Stimulated activated naive B cell treated with anti-CD40 and anti-IgM and Interleukin-4, amounts not matched to agents 10 μg/mL and 1 μg/mL and 100 μg/mL, for 72 hours (primary cell): ENCODE data around the gene FCGR3A.

Experiments used
- ATAC-seq, 2 donors: fragments of 150-1000 bp; cut with Tn5 transposase; replicated peaks; 2 replicates each; pipeline ENCODE4 v1.10.0; 2021; ENCODE audit warnings: moderate library complexity in 1 of 2
- DNase-seq: peaks from one replicate; pipeline ENCODE4 v3.0.0; 2021
- H3K27ac Mint-ChIP-seq: one replicate; pipeline ENCODE4 v1.8.0; 2022; ENCODE audit warnings: mild to moderate bottlenecking, mixed read lengths
- H3K27me3 Mint-ChIP-seq, 2 donors: one replicate each; pipeline ENCODE4 v1.8.0; 2022; ENCODE audit warnings: mixed read lengths in 2 of 2
- H3K36me3 Mint-ChIP-seq, 2 donors: one replicate each; pipeline ENCODE4 v1.8.0; 2022; ENCODE audit warnings: mixed read lengths in 2 of 2, mild to moderate bottlenecking in 1 of 2
- H3K4me1 Mint-ChIP-seq, 2 donors: one replicate each; pipeline ENCODE4 v1.8.0; 2022; ENCODE audit warnings: mixed read lengths in 2 of 2, mild to moderate bottlenecking in 1 of 2
- H3K4me3 Mint-ChIP-seq, 2 donors: one replicate each; pipeline ENCODE4 v1.8.0; 2022; ENCODE audit warnings: mild to moderate bottlenecking in 2 of 2, mixed read lengths in 2 of 2, moderate library complexity in 1 of 2
- H3K9me3 Mint-ChIP-seq, 2 donors: one replicate each; pipeline ENCODE4 v1.8.0; 2022; ENCODE audit warnings: mixed read lengths in 2 of 2, mild to moderate bottlenecking in 1 of 2

FCGR3A gene

GRCh38 chr1:161510477-161510876 is 39.1 kb downstream of the FCGR3A start:
- ATAC-seq: no peak
- no peak overlapping the region for H3K27ac Mint-ChIP-seq

GRCh38 chr1:161506336-161507223 is 43.0 kb downstream of the FCGR3A start:
- peaks cover 15 to 26% of the 10 kb centered on the region in 2 donors for H3K4me1 Mint-ChIP-seq
- DNase-seq: no peak
- ATAC-seq: peak; percentile 54 to 55

More at GRCh38 chr1:161510477-161510876, 39.1 kb downstream of the FCGR3A start:
- DNase-seq: no peak
- peaks cover 13 to 19% of the 10 kb centered on the region in 2 donors for H3K4me1 Mint-ChIP-seq
- H3K27me3 Mint-ChIP-seq: peaks cover 0 to 5% of the 10 kb centered on the region in 2 donors
- no peaks in the 10 kb centered on the region for H3K9me3 Mint-ChIP-seq
- H3K36me3 Mint-ChIP-seq: no peaks in the 10 kb centered on the region
- H3K4me3 Mint-ChIP-seq: no peak overlapping the region

GRCh38 chr1:161505686-161506085 is 43.9 kb downstream of the FCGR3A start:
- H3K4me3 Mint-ChIP-seq: peak overlapping the region in 1 of 2 donors; percentile 37
- H3K27me3 Mint-ChIP-seq: peaks cover 0 to 4% of the 10 kb centered on the region in 2 donors

More at GRCh38 chr1:161506336-161507223, 43.0 kb downstream of the FCGR3A start:
- H3K9me3 Mint-ChIP-seq: peaks cover 0 to 1% of the 10 kb centered on the region in 2 donors
- peaks cover 0 to 5% of the 10 kb centered on the region in 2 donors for H3K27me3 Mint-ChIP-seq
- H3K4me3 Mint-ChIP-seq: peak overlapping the region in 1 of 2 donors; percentile 22
- H3K27ac Mint-ChIP-seq: peak overlapping the region; percentile 25
- H3K36me3 Mint-ChIP-seq: no peaks in the 10 kb centered on the region

GRCh38 chr1:161503394-161503748 is 46.2 kb downstream of the FCGR3A start:
- H3K9me3 Mint-ChIP-seq: peaks cover 0 to 1% of the 10 kb centered on the region in 2 donors
- ATAC-seq: no peak
- H3K4me1 Mint-ChIP-seq: peaks cover 22 to 42% of the 10 kb centered on the region in 2 donors
- no peaks in the 10 kb centered on the region for H3K36me3 Mint-ChIP-seq
- DNase-seq: no peak
- H3K4me3 Mint-ChIP-seq: no peak overlapping the region
- peaks cover 7% of the 10 kb centered on the region in 2 donors for H3K27me3 Mint-ChIP-seq
- no peak overlapping the region for H3K27ac Mint-ChIP-seq

More at GRCh38 chr1:161505686-161506085, 43.9 kb downstream of the FCGR3A start:
- DNase-seq (no peak), ATAC-seq (peak in 1 of 2 donors; percentile 6)
- Mint-ChIP-seq H3K27ac (no peak overlapping the region), H3K4me1 (peaks cover 15 to 26% of the 10 kb centered on the region in 2 donors), H3K36me3 (no peaks in the 10 kb centered on the region), H3K9me3 (peaks cover 0 to 1% of the 10 kb centered on the region in 2 donors)

- ATAC-seq: no peak
- Mint-ChIP-seq H3K9me3 (peaks cover 0 to 1% of the 10 kb centered on the region in 2 donors), H3K27me3 (peaks cover 7% of the 10 kb centered on the region in 2 donors), H3K36me3 (no peaks in the 10 kb centered on the region), H3K27ac (no peak overlapping the region), H3K4me3 (no peak overlapping the region), H3K4me1 (peaks cover 22 to 42% of the 10 kb centered on the region in 2 donors)
- DNase-seq: no peak
These were observed 46.8 kb downstream of the FCGR3A start for GRCh38 chr1:161502641-161503393.

- Mint-ChIP-seq H3K36me3 (no peaks in the 10 kb centered on the region), H3K27ac (no peak overlapping the region), H3K9me3 (peaks cover 0 to 1% of the 10 kb centered on the region in 2 donors), H3K27me3 (peaks cover 7 to 10% of the 10 kb centered on the region in 2 donors), H3K4me3 (no peak overlapping the region), H3K4me1 (peaks cover 22 to 40% of the 10 kb centered on the region in 2 donors)
- no peak for ATAC-seq
- DNase-seq: no peak
These were observed 47.4 kb downstream of the FCGR3A start for GRCh38 chr1:161502181-161502580.

GRCh38 chr1:161501234-161501633 is 48.4 kb downstream of the FCGR3A start:
- H3K9me3 Mint-ChIP-seq: peaks cover 0 to 1% of the 10 kb centered on the region in 2 donors
- no peaks in the 10 kb centered on the region for H3K36me3 Mint-ChIP-seq
- peaks cover 15 to 31% of the 10 kb centered on the region in 2 donors for H3K4me1 Mint-ChIP-seq
- ATAC-seq (no peak), DNase-seq (no peak)
- no peak overlapping the region for H3K27ac Mint-ChIP-seq
- peaks cover 11 to 14% of the 10 kb centered on the region in 2 donors for H3K27me3 Mint-ChIP-seq
- H3K4me3 Mint-ChIP-seq: no peak overlapping the region

GRCh38 chr1:161499099-161500039 is 50.2 kb downstream of the FCGR3A start:
- Mint-ChIP-seq H3K9me3 (no peaks in the 10 kb centered on the region), H3K4me3 (peak overlapping the region in 1 of 2 donors; percentile 12), H3K4me1 (peaks cover 7 to 17% of the 10 kb centered on the region in 2 donors), H3K27ac (peak overlapping the region; percentile 60), H3K36me3 (no peaks in the 10 kb centered on the region), H3K27me3 (peaks cover 11 to 20% of the 10 kb centered on the region in 2 donors)
- ATAC-seq (peak; percentile 50 to 73), DNase-seq (no peak)

- ATAC-seq (no peak), DNase-seq (no peak)
- H3K27me3 Mint-ChIP-seq: peaks cover 16 to 19% of the 10 kb centered on the region in 2 donors
- no peaks in the 10 kb centered on the region for H3K9me3 Mint-ChIP-seq
- H3K4me1 Mint-ChIP-seq: peaks cover 7 to 17% of the 10 kb centered on the region in 2 donors
- no peaks in the 10 kb centered on the region for H3K36me3 Mint-ChIP-seq
- no peak overlapping the region for H3K4me3 Mint-ChIP-seq
- no peak overlapping the region for H3K27ac Mint-ChIP-seq
These were observed 51.0 kb downstream of the FCGR3A start for GRCh38 chr1:161498646-161499045.

GRCh38 chr1:161497961-161498360 is 51.7 kb downstream of the FCGR3A start:
- H3K4me1 Mint-ChIP-seq: peaks cover 7 to 17% of the 10 kb centered on the region in 2 donors
- H3K27me3 Mint-ChIP-seq: peaks cover 22% of the 10 kb centered on the region in 2 donors
- H3K9me3 Mint-ChIP-seq: no peaks in the 10 kb centered on the region
- DNase-seq (no peak), ATAC-seq (no peak)
- no peak overlapping the region for H3K27ac Mint-ChIP-seq
- H3K36me3 Mint-ChIP-seq: no peaks in the 10 kb centered on the region
- no peak overlapping the region for H3K4me3 Mint-ChIP-seq

GRCh38 chr1:161495490-161495889 is 54.1 kb downstream of the FCGR3A start:
- H3K27me3 Mint-ChIP-seq: peaks cover 43 to 45% of the 10 kb centered on the region in 2 donors
- H3K27ac Mint-ChIP-seq: no peak overlapping the region
- DNase-seq: no peak
- H3K4me1 Mint-ChIP-seq: peaks cover 15 to 33% of the 10 kb centered on the region in 2 donors
- no peak overlapping the region for H3K4me3 Mint-ChIP-seq
- no peaks in the 10 kb centered on the region for H3K9me3 Mint-ChIP-seq
- H3K36me3 Mint-ChIP-seq: no peaks in the 10 kb centered on the region
- no peak for ATAC-seq

GRCh38 chr1:161494091-161494735 is 55.4 kb downstream of the FCGR3A start:
- Mint-ChIP-seq H3K27ac (no peak overlapping the region), H3K4me1 (peaks cover 10 to 23% of the 10 kb centered on the region in 2 donors), H3K9me3 (no peaks in the 10 kb centered on the region), H3K36me3 (no peaks in the 10 kb centered on the region), H3K4me3 (no peak overlapping the region), H3K27me3 (peaks cover 50 to 51% of the 10 kb centered on the region in 2 donors)
- ATAC-seq: no peak
- DNase-seq: no peak

- no peak for DNase-seq
- Mint-ChIP-seq H3K27me3 (peaks cover 57 to 58% of the 10 kb centered on the region in 2 donors), H3K36me3 (no peaks in the 10 kb centered on the region), H3K4me3 (no peak overlapping the region), H3K9me3 (no peaks in the 10 kb centered on the region), H3K4me1 (peaks cover 8 to 16% of the 10 kb centered on the region in 2 donors), H3K27ac (no peak overlapping the region)
- no peak for ATAC-seq
These were observed 56.8 kb downstream of the FCGR3A start for GRCh38 chr1:161492827-161493226.
